Fibroblast of pulmonary artery (primary cell): Measurements from ENCODE around the gene TMEFF2.

Source experiments
- DNase-seq: peaks from one replicate; pipeline ENCODE4 v3.0.0-alpha.2; 2010; ENCODE audit warnings: low read depth
- H3K4me3 ChIP-seq: replicated peaks from 2 replicates; pipeline ENCODE4 v1.5.1; 2011; ENCODE audit warnings: low read depth, mild to moderate bottlenecking, control low read depth, low read length, moderate library complexity
- CTCF ChIP-seq: IDR thresholded peaks from 2 replicates; pipeline ENCODE4 v1.5.1; 2011; ENCODE audit warnings: mild to moderate bottlenecking, control low read depth, low read length, inconsistent platforms; ENCODE audit errors: missing control alignments

Gene TMEFF2

GRCh38 chr2:191983591-191983990, 211.1 kb downstream of the TMEFF2 start:
- DNase-seq: no peak
- no peak overlapping the region for H3K4me3 ChIP-seq
- TF ChIP-seq CTCF: no peak

DNA sequence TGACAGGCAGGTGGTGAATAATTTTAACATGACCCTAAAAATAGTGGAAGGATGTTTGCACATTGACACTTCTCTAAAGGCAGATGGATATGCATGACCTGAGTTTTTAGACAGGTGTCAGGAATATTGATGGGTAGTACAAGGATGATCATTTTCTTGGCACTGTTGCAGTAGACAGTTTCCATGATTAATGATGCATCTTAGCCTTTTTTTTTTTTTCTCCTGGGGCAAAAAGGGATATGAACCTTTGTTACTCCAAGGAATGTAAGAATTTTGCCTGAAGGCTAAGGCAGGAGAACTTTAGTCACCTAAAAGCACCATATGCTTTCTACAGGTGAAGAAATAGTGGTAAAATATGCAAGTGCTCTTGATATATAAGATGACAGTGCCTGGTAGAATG, 211.5 kb downstream of the TMEFF2 start:
- TF ChIP-seq CTCF: no peak
- H3K4me3 ChIP-seq: no peak overlapping the region
- no peak for DNase-seq

DNA sequence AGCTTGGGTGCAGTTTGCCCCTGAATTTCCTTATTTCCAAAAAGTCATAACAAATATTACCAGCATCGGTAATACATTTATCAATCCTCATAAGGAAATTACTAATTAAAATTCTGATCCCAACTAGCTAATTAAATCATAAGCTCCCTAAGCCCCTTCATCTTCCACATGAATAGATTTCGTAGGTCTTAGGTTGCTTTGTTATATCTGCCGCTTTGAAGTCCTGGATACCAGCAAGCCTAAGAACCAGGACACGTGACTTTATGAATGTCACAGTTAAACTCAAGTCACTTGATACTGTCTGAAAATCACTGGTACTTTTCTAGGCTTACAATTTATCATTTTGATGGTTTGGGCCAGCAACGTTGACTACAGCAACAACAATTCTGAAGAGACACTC, 213.0 kb downstream of the TMEFF2 start:
- TF ChIP-seq CTCF: no peak

DNA sequence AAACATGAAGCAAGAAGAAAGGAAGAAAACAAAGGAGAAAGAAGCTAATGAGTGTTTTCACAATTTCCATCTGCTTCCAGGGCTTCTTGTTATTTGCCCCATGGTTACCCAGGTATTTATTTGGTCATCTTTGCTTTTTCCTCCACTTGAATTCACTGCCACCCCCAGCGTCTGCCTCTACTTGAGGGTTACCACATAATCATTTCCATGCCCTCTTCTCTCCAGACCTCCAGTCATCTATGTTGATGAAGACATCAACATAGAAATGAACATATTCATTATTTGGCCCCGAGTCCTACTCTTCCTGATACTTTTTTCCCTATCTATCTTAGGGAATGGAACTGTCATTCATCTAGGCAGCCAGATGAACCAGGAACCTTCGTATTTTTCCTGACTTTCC, 214.2 kb downstream of the TMEFF2 start:
- no peak for TF ChIP-seq CTCF
- DNase-seq: no peak
- H3K4me3 ChIP-seq: no peak overlapping the region

More for the DNA sequence above, 213.0 kb downstream of the TMEFF2 start:
- no peak overlapping the region for H3K4me3 ChIP-seq
- no peak for DNase-seq

DNA sequence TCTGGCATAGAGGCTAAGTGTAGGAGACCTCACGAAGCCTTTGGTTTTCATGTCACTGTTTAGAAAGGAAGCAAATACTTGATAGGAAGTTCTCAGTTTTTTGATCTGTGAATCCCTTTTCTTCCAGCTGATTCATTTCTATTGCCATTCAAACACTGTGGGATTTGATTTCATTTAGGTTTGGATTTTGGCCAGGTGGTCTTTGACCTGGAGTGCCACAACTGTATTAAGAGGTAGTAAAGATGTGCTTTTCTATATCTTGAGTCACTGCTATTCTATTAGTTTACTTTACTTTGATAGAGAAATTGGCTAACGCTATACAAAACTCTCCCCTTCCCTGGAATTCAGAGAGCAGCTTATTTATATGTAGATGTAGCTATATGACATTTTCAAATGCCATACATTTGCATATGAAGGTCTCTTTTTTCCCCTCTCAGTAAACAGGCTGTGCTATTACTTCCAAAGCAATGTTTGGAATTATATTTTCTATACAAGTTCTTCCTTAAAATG, 215.5 kb downstream of the TMEFF2 start:
- no peak for TF ChIP-seq CTCF
- no peak for DNase-seq
- no peak overlapping the region for H3K4me3 ChIP-seq

DNA sequence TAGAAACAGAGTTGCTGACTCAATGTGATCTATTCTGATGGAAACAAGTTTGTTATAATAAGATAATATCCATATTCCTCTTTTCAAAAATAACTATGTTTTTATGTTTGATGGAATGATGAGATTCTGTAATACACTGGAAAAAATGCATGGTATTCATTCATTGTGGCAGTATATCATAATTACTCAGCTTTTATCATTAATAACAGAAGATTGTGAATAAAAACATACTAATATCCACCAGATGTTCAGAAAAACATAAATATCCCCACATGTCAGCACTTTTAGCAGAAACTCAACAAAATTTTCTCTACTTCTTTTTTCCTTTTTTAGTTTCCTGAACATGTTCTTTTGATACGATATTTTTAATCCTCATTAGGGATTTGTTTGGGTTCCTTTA, 217.0 kb downstream of the TMEFF2 start:
- TF ChIP-seq CTCF: no peak
- H3K4me3 ChIP-seq: no peak overlapping the region

DNA sequence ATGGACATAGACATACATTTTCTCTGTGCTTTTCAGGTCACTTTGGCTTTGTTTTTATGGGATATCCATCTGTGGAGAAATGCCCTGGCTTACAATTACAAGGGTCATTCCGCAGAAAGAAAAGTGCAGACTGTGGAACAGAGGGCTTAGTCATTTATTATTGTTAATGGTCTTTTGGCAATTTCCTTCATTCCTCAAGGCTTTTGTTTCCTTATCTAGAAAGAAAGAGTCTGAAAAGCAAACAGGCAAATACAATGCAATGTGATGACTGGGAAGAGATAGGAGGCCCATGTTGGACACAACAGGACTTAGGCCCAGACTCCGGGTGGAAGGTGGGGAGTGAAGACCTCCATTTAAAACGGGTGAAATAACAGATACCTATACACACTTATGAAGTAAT, 218.3 kb downstream of the TMEFF2 start:
- H3K4me3 ChIP-seq: no peak overlapping the region
- DNase-seq: peak; percentile 88
- no peak for TF ChIP-seq CTCF

More for the DNA sequence above, 217.0 kb downstream of the TMEFF2 start:
- peak; percentile 13 for DNase-seq
